ENCODE data around the gene HTRA3. TPM values are rescaled to one million over a fixed set of nuclear protein-coding genes. Genes with fewer than 3 reads are reported as not detected.

The HTRA3 gene
- total and polyA plus RNA-seq, 7 experiments from 2014 or later, result not detected

DNA sequence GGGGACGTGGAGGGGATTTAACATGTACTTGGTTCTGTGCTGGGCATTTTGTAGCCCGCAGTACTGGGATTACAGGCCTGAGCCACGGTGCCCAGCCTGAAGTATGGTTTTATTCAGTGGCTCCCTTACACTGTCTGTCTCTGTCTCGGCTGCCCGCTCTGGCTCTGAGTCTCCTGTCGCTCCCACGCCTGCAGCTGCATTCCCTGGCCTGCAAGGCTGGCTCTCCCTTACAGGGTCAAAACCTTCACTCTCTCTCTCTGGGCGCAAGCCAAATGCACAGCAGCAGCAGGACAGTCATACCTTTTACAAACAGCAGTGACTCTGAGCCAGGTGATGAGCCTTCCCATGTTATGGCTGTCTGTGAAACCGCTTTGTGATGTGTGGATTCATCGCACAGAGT lies 72.1 kb downstream of the HTRA3 start:
- intact Hi-C loops (cut with micrococcal nuclease), result no loop called here
- H3K27ac Mint-ChIP-seq, result no peak overlapping the region
- H3K27ac ChIP-seq (ENCODE audit: low read depth, low read length), result no peak overlapping the region
- H3K4me1 Mint-ChIP-seq, result no peaks in the 10 kb centered on the region
- no peaks in the 10 kb centered on the region for H3K9me3 ChIP-seq (ENCODE audit: control insufficient read depth in 2 of 3, low read length in 3 of 3)
- ChIA-PET POLR2A (no interaction called here), CTCF (interaction anchor here (0.6 kb wide), 1 partner anchor 32 kb away, joined by 3 read pairs; no protein-coding TSS in a partner anchor)
- no peak overlapping the region for H3K4me3 ChIP-seq (ENCODE audit: low read length)
- ATAC-seq (no peak), DNase-seq (no peak)
- H3K27me3 ChIP-seq (ENCODE audit: control insufficient read depth in 2 of 2, insufficient read depth in 2 of 2, low read length in 2 of 2), result no peaks in the 10 kb centered on the region
- peaks cover 0 to 3% (median 0%) of the 10 kb centered on the region in 5 donors for H3K36me3 Mint-ChIP-seq
- no peaks in the 10 kb centered on the region for H3K4me1 ChIP-seq (ENCODE audit: control insufficient read depth in 2 of 2, insufficient read depth in 2 of 2, low read length in 2 of 2)
- no peak overlapping the region for H3K4me3 Mint-ChIP-seq
- peaks cover 0 to 23% (median 8%) of the 10 kb centered on the region in 5 donors for H3K27me3 Mint-ChIP-seq
- H3K9me3 Mint-ChIP-seq, result peaks cover 0 to 11% (median 3%) of the 10 kb centered on the region in 11 donors
- H3K36me3 ChIP-seq (ENCODE audit: control insufficient read depth in 2 of 3, insufficient read depth in 3 of 3, low read length in 3 of 3), result no peaks in the 10 kb centered on the region

DNA sequence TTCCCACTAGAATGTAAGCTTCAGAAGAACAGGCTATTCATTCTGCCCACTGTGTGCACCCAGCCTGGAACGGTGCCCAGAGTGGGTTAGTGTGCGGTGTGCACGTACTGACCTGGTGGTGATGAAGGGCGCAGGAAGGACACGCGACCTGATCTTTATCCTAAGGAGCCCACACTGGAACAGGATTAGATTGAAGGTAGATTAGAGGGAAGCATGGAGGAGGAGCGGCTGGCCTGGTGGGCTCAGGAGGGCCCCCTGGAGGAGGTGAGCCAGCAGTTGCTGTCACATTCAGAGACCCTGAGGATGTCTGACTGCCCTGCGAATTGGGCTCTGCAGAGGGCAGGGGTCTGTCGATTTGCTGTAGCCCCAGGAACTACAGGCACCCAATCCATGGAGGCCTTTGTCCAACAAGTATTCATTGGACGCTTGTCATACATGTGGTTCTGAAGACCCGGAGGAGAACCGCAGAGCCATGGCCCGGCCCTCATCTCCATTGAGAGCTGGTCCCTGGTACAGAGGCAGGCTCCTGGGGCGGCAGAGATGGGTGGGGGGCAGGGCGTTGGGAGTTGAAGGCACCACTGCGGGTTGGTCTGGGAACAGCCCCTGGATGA lies 73.2 kb downstream of the HTRA3 start:
- H3K9me3 Mint-ChIP-seq, result peaks cover 0 to 7% (median 0%) of the 10 kb centered on the region in 11 donors
- CTCF ChIA-PET, result no interaction called here
- no peak overlapping the region for H3K4me3 Mint-ChIP-seq
- H3K36me3 Mint-ChIP-seq, result peaks cover 0 to 3% (median 0%) of the 10 kb centered on the region in 5 donors
- DNase-seq, result no peak
- Histone ChIP-seq H3K27me3 (ENCODE audit: control insufficient read depth in 2 of 2, insufficient read depth in 2 of 2, low read length in 2 of 2) (no peaks in the 10 kb centered on the region), H3K36me3 (ENCODE audit: control insufficient read depth in 2 of 3, insufficient read depth in 3 of 3, low read length in 3 of 3) (no peaks in the 10 kb centered on the region), H3K4me3 (ENCODE audit: low read length) (no peak overlapping the region), H3K27ac (ENCODE audit: low read depth, low read length) (no peak overlapping the region), H3K9me3 (ENCODE audit: control insufficient read depth in 2 of 3, low read length in 3 of 3) (no peaks in the 10 kb centered on the region), H3K4me1 (ENCODE audit: control insufficient read depth in 2 of 2, insufficient read depth in 2 of 2, low read length in 2 of 2) (no peaks in the 10 kb centered on the region)
- POLR2A ChIA-PET, result no interaction called here
- H3K27me3 Mint-ChIP-seq, result peaks cover 0 to 23% (median 4%) of the 10 kb centered on the region in 5 donors
- intact Hi-C loops (cut with micrococcal nuclease), result no loop called here
- ATAC-seq, result no peak
- H3K27ac Mint-ChIP-seq, result no peak overlapping the region
- H3K4me1 Mint-ChIP-seq, result no peaks in the 10 kb centered on the region

DNA sequence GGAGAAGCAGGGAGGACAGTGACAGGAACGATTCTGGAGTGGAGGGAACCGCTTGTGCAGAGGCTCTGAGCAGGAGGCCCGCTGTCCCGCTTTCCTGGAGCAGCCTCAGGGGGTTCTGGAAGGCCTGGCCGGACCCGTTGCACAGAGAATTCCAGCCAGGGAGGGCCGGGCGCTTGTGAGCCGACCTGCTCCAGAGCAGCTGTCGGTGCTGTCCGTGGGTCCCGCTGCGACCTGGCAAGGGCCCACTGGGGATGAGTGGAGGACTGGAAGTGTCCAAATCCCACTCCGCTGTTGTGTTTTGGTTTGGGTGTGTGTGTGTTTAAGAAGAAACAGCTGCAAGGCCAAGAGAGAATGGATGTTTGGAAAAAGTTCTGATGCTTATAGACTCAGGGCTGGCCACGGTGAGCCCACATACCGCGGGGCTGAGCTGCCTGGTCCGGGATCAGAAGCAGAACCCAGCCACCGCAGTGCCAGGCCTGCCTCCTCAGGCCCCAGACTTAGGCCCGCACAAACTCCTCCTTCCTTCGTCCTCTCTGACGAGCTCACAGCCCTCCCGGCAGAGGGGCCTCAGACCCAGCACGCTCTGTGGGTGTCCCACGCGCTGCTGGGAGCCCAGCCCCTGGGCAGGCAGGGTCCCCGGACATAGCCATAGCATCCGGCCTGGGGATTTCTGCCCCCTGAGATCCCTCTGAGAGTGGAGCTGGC lies 73.9 kb downstream of the HTRA3 start:
- H3K27me3 ChIP-seq (ENCODE audit: control insufficient read depth in 2 of 2, insufficient read depth in 2 of 2, low read length in 2 of 2), result no peaks in the 10 kb centered on the region
- no peaks in the 10 kb centered on the region for H3K9me3 ChIP-seq (ENCODE audit: control insufficient read depth in 2 of 3, low read length in 3 of 3)
- DNase-seq (no peak), ATAC-seq (no peak)
- no peak overlapping the region for H3K27ac ChIP-seq (ENCODE audit: low read depth, low read length)
- no peaks in the 10 kb centered on the region for H3K36me3 ChIP-seq (ENCODE audit: control insufficient read depth in 2 of 3, insufficient read depth in 3 of 3, low read length in 3 of 3)
- intact Hi-C loops (cut with micrococcal nuclease), result no loop called here
- CTCF ChIA-PET, result interaction anchor here (0.6 kb wide), 1 partner anchor 203 kb away, joined by 3 read pairs; no protein-coding TSS in a partner anchor
- no peak overlapping the region for H3K4me3 ChIP-seq (ENCODE audit: low read length)
- H3K4me3 Mint-ChIP-seq, result no peak overlapping the region
- no peaks in the 10 kb centered on the region for H3K4me1 ChIP-seq (ENCODE audit: control insufficient read depth in 2 of 2, insufficient read depth in 2 of 2, low read length in 2 of 2)
- peaks cover 0 to 3% (median 0%) of the 10 kb centered on the region in 11 donors for H3K9me3 Mint-ChIP-seq
- H3K27me3 Mint-ChIP-seq, result peaks cover 0 to 23% (median 4%) of the 10 kb centered on the region in 5 donors
- H3K4me1 Mint-ChIP-seq, result no peaks in the 10 kb centered on the region
- POLR2A ChIA-PET, result no interaction called here
- H3K36me3 Mint-ChIP-seq, result peaks cover 0 to 3% (median 0%) of the 10 kb centered on the region in 5 donors
- H3K27ac Mint-ChIP-seq, result no peak overlapping the region

DNA sequence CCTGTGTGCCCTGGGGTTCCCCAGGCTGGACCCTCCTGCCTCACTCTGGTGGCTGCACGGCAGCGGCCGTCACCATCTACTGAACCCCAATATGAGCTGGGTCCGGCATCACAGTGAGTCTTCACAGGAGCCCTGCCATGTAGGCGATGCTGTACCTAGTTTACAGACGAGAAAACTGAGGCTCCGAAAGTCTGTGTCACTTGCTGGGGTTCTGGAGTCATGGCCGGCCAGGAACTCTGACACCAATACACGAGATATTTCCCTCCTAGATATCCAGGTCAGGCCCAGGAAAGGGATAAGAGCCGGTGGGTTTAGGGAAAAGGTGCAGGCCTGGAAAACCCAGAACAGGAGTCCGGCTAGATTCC lies 74.4 kb downstream of the HTRA3 start:
- intact Hi-C loops (cut with micrococcal nuclease), result no loop called here
- Mint-ChIP-seq H3K27ac (no peak overlapping the region), H3K9me3 (no peaks in the 10 kb centered on the region), H3K36me3 (peaks cover 0 to 3% (median 0%) of the 10 kb centered on the region in 5 donors), H3K4me3 (no peak overlapping the region), H3K27me3 (peaks cover 0 to 23% (median 4%) of the 10 kb centered on the region in 5 donors), H3K4me1 (no peaks in the 10 kb centered on the region)
- CTCF ChIA-PET, result interaction anchor here (0.6 kb wide), 2 partner anchors 77 to 203 kb away, joined by 3 read pairs; no protein-coding TSS in a partner anchor
- ATAC-seq (no peak), DNase-seq (no peak)
- Histone ChIP-seq H3K4me3 (ENCODE audit: low read length) (no peak overlapping the region), H3K9me3 (ENCODE audit: control insufficient read depth in 2 of 3, low read length in 3 of 3) (no peaks in the 10 kb centered on the region), H3K36me3 (ENCODE audit: control insufficient read depth in 2 of 3, insufficient read depth in 3 of 3, low read length in 3 of 3) (no peaks in the 10 kb centered on the region), H3K27me3 (ENCODE audit: control insufficient read depth in 2 of 2, insufficient read depth in 2 of 2, low read length in 2 of 2) (no peaks in the 10 kb centered on the region), H3K27ac (ENCODE audit: low read depth, low read length) (no peak overlapping the region), H3K4me1 (ENCODE audit: control insufficient read depth in 2 of 2, insufficient read depth in 2 of 2, low read length in 2 of 2) (no peaks in the 10 kb centered on the region)
- POLR2A ChIA-PET, result no interaction called here

DNA sequence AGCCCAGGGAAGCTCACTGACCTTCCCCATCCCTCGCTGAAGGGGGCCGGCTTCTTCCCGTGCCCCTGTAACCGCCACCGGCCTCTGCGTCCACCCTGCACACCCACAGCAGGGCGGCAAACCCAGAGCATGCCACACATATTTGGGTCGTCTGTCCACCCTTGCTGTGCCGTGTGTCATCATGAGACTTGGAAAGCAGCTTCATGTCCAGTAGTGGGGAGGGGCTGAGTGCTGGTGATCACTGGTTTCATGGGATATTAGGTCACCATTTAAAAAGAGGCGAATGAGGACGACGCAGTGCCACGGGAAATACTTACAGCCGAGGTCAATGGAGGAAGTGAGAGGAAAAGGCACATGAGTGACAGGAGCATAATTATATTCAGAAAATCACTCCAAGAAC lies 74.8 kb downstream of the HTRA3 start:
- Histone ChIP-seq H3K9me3 (ENCODE audit: control insufficient read depth in 2 of 3, low read length in 3 of 3) (no peaks in the 10 kb centered on the region), H3K27ac (ENCODE audit: low read depth, low read length) (no peak overlapping the region), H3K36me3 (ENCODE audit: control insufficient read depth in 2 of 3, insufficient read depth in 3 of 3, low read length in 3 of 3) (no peaks in the 10 kb centered on the region), H3K4me3 (ENCODE audit: low read length) (no peak overlapping the region), H3K27me3 (ENCODE audit: control insufficient read depth in 2 of 2, insufficient read depth in 2 of 2, low read length in 2 of 2) (no peaks in the 10 kb centered on the region), H3K4me1 (ENCODE audit: control insufficient read depth in 2 of 2, insufficient read depth in 2 of 2, low read length in 2 of 2) (no peaks in the 10 kb centered on the region)
- ATAC-seq (no peak), DNase-seq (no peak)
- no peaks in the 10 kb centered on the region for H3K4me1 Mint-ChIP-seq
- ChIA-PET POLR2A (no interaction called here), CTCF (interaction anchor here (0.6 kb wide), 2 partner anchors 77 to 204 kb away, joined by 3 read pairs; no protein-coding TSS in a partner anchor)
- H3K9me3 Mint-ChIP-seq, result no peaks in the 10 kb centered on the region
- no peak overlapping the region for H3K27ac Mint-ChIP-seq
- peaks cover 0 to 23% (median 4%) of the 10 kb centered on the region in 5 donors for H3K27me3 Mint-ChIP-seq
- intact Hi-C loops (cut with micrococcal nuclease), result no loop called here
- H3K4me3 Mint-ChIP-seq, result no peak overlapping the region
- H3K36me3 Mint-ChIP-seq, result peaks cover 0 to 3% (median 0%) of the 10 kb centered on the region in 5 donors

DNA sequence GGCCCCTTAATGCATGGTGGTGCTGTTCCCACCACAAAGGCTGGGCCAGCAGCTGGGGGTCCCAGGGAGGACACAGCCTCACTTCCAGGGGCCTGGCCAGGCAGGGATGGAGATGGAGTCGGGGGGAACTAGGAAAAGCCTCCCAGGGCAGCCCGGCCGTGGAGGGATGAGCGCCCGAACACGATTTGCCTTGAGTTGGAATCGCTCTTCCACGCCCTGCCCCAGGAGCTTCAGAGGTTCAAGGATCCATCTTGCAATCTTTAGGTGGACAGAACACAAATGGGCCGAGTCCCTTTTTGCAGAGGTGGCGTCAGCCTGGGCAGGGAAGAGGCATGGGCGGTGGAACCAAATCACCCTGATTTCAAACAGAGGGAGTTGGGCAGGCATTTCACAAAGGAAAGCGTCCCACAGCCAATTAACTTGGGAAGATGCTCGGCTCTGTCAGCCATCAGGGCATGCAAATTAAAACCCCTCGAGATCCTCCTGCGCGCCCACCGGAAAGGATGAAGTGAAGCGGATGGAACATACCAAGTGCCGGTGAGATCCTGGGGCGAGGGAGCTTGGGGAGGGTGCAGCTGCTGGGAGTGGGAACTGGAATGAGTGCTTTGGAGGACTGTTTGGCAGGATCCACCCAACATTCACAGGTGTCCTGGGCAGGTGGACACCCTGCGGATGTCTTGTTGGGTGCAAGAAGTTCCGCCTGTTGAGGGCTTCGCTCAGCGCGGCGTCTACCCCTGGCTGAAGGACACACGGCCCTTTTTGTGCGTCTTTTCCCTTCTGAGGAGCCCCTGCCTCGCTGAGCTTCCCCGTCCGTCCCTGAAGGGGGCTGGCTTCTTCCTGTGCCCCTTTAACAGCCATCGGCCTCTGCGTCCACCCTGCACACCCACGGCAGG lies 75.7 kb downstream of the HTRA3 start:
- POLR2A ChIA-PET, result no interaction called here

More for the DNA sequence above, 75.7 kb downstream of the HTRA3 start:
- Histone ChIP-seq H3K4me3 (ENCODE audit: low read length) (no peak overlapping the region), H3K9me3 (ENCODE audit: control insufficient read depth in 2 of 3, low read length in 3 of 3) (no peaks in the 10 kb centered on the region), H3K4me1 (ENCODE audit: control insufficient read depth in 2 of 2, insufficient read depth in 2 of 2, low read length in 2 of 2) (no peaks in the 10 kb centered on the region), H3K27ac (ENCODE audit: low read depth, low read length) (no peak overlapping the region), H3K27me3 (ENCODE audit: control insufficient read depth in 2 of 2, insufficient read depth in 2 of 2, low read length in 2 of 2) (no peaks in the 10 kb centered on the region), H3K36me3 (ENCODE audit: control insufficient read depth in 2 of 3, insufficient read depth in 3 of 3, low read length in 3 of 3) (no peaks in the 10 kb centered on the region)
- ATAC-seq (no peak), DNase-seq (no peak)
- CTCF ChIA-PET, result no interaction called here
- peaks cover 0 to 3% (median 0%) of the 10 kb centered on the region in 5 donors for H3K36me3 Mint-ChIP-seq
- no peak overlapping the region for H3K4me3 Mint-ChIP-seq
- intact Hi-C loops (cut with micrococcal nuclease), result no loop called here
- H3K27ac Mint-ChIP-seq, result no peak overlapping the region
- H3K9me3 Mint-ChIP-seq, result no peaks in the 10 kb centered on the region
- no peaks in the 10 kb centered on the region for H3K4me1 Mint-ChIP-seq
- peaks cover 0 to 22% (median 5%) of the 10 kb centered on the region in 5 donors for H3K27me3 Mint-ChIP-seq
